H1 (cell line): Measurements from ENCODE around the gene MARCHF10. TPM values are rescaled to one million over a fixed set of nuclear protein-coding genes. Genes with fewer than 3 reads are reported as not detected.

Experiments
- CTCF ChIA-PET: fragments of 300-600 bp; sonication (Branson Sonifier 250); formaldehyde crosslinking; loops from one replicate; lab custom pipeline; 2021; ENCODE audit not compliant: partially characterized antibody; lab: Charles Lee
- POLR2A ChIA-PET: fragments of 300-600 bp; sonication (Branson Sonifier 250); formaldehyde crosslinking; loops from one replicate; lab custom pipeline; 2021; ENCODE audit warnings: inconsistent platforms; ENCODE audit not compliant: partially characterized antibody; lab: Charles Lee
- DNase-seq, 2 experiments: peaks; one replicate each; pipeline versions ENCODE4 v3.0.0 to v3.0.0-alpha.2; 2010 to 2022; ENCODE audit warnings: low spot score in 2 of 2, low read depth in 1 of 2, mixed read lengths in 1 of 2
- FAIRE-seq: peaks from 2 replicates; lab custom pipeline; 2011; peaks lifted over from hg19 to GRCh38; lab: Jason Lieb, UNC
- H2AFZ ChIP-seq: 2 replicates; pipeline ENCODE4 v1.8.1; 2012; ENCODE audit warnings: low read length, inconsistent platforms
- H2AK5ac ChIP-seq: 2 replicates; pipeline ENCODE4 v1.6.1; 2013; ENCODE audit warnings: low read depth, low read length
- H2BK120ac ChIP-seq: replicated peaks from 2 replicates; pipeline ENCODE3; 2013; ENCODE audit warnings: low read depth, low read length, inconsistent platforms
- H2BK12ac ChIP-seq: 2 replicates; pipeline ENCODE4 v1.6.1; 2013; ENCODE audit warnings: low read depth, low read length
- H2BK15ac ChIP-seq: 2 replicates; pipeline ENCODE4 v1.6.1; 2013; ENCODE audit warnings: low read length
- H2BK20ac ChIP-seq: 2 replicates; pipeline ENCODE4 v1.6.1; 2013; ENCODE audit warnings: low read length
- H2BK5ac ChIP-seq: 2 replicates; pipeline ENCODE4 v1.6.1; 2013; ENCODE audit warnings: low read depth, low read length
- H3K14ac ChIP-seq: 2 replicates; pipeline ENCODE4 v1.6.1; 2013; ENCODE audit warnings: inconsistent platforms; ENCODE audit not compliant: insufficient read length
- H3K18ac ChIP-seq: 2 replicates; pipeline ENCODE4 v1.6.1; 2013; ENCODE audit warnings: low read length; ENCODE audit errors: extremely low read depth
- H3K23ac ChIP-seq: 2 replicates; pipeline ENCODE4 v1.6.1; 2013; ENCODE audit warnings: inconsistent platforms; ENCODE audit not compliant: insufficient read length
- H3K23me2 ChIP-seq: 2 replicates; pipeline ENCODE4 v1.6.1; 2013; ENCODE audit warnings: low read depth, low read length
- H3K27ac ChIP-seq: 2 replicates; pipeline ENCODE4 v1.6.1; 2011; ENCODE audit warnings: low read depth, low read length, inconsistent platforms
- H3K27me3 ChIP-seq, 4 experiments: replicated peaks in 1 of 4; 1 replicate in 1 of 4; 2 replicates in 3 of 4; pipeline versions ENCODE4 v1.6.1 to v1.8.1; 2011 to 2013; ENCODE audit warnings: low read length in 3 of 4, mild to moderate bottlenecking in 3 of 4, inconsistent platforms in 2 of 4, mixed read lengths in 2 of 4, moderate library complexity in 1 of 4; ENCODE audit not compliant: control insufficient read depth in 3 of 4, insufficient read depth in 3 of 4; ENCODE audit errors: extremely low read depth in 1 of 4
- H3K36me3 ChIP-seq, 4 experiments: 2 replicates each; pipeline versions ENCODE4 v1.6.1 to v1.8.1; 2011 to 2013; ENCODE audit warnings: mild to moderate bottlenecking in 4 of 4, low read length in 3 of 4, moderate library complexity in 2 of 4, control low read depth in 1 of 4, inconsistent platforms in 1 of 4; ENCODE audit not compliant: insufficient read depth in 4 of 4, control insufficient read depth in 2 of 4
- H3K4ac ChIP-seq: replicated peaks from 2 replicates; pipeline ENCODE3; 2013; ENCODE audit warnings: low read length, low read depth, mixed read lengths, inconsistent platforms; ENCODE audit not compliant: insufficient read length
- H3K4me1 ChIP-seq, 4 experiments: replicated peaks in 1 of 4; 1 replicate in 1 of 4; 2 replicates in 3 of 4; pipeline versions ENCODE4 v1.6.1 to v1.8.1; 2011 to 2013; ENCODE audit warnings: low read length in 3 of 4, inconsistent platforms in 2 of 4, mixed read lengths in 1 of 4; ENCODE audit not compliant: insufficient read depth in 4 of 4, control insufficient read depth in 3 of 4
- H3K4me2 ChIP-seq, 2 experiments: 2 replicates each; pipeline versions ENCODE4 v1.6.1 to v1.8.1; 2011 to 2013; ENCODE audit warnings: low read depth in 2 of 2, low read length in 2 of 2, control low read depth in 1 of 2, inconsistent platforms in 1 of 2, mild to moderate bottlenecking in 1 of 2; ENCODE audit not compliant: insufficient read depth in 1 of 2
- H3K4me3 ChIP-seq, 4 experiments: fragments of 200-600, 300-600 bp in 1 of 4; sonication (generic), shearing (Covaris generic), sonication (Bioruptor Twin) in 1 of 4; 2 replicates each; pipeline versions ENCODE4 v1.5.1 to v1.8.1; 2011 to 2016; ENCODE audit warnings: low read length in 4 of 4, low read depth in 3 of 4, control low read depth in 2 of 4, inconsistent platforms in 2 of 4, mild to moderate bottlenecking in 2 of 4, mixed read lengths in 1 of 4, moderate library complexity in 1 of 4; ENCODE audit not compliant: insufficient read depth in 2 of 4; ENCODE audit errors: extremely low read depth in 1 of 4
- H3K56ac ChIP-seq: replicated peaks from 2 replicates; pipeline ENCODE3; 2013; ENCODE audit warnings: low read depth, mild to moderate bottlenecking, mixed read lengths, low read length, inconsistent platforms; ENCODE audit not compliant: insufficient read length
- H3K79me1 ChIP-seq: 2 replicates; pipeline ENCODE4 v1.6.1; 2013; ENCODE audit warnings: low read depth, low read length, control low read depth
- H3K79me2 ChIP-seq, 2 experiments: 2 replicates each; pipeline versions ENCODE4 v1.6.1 to v1.8.1; 2012 to 2013; ENCODE audit warnings: low read length in 2 of 2, mild to moderate bottlenecking in 2 of 2, inconsistent platforms in 1 of 2; ENCODE audit not compliant: insufficient read depth in 2 of 2, control insufficient read depth in 1 of 2
- H3K9ac ChIP-seq, 4 experiments: replicated peaks in 1 of 4; 1 replicate in 1 of 4; 2 replicates in 3 of 4; pipeline versions ENCODE4 v1.6.1 to v1.8.1; 2011 to 2013; ENCODE audit warnings: low read depth in 3 of 4, low read length in 3 of 4, control low read depth in 2 of 4, mild to moderate bottlenecking in 2 of 4, moderate library complexity in 2 of 4, inconsistent platforms in 1 of 4; ENCODE audit errors: extremely low read depth in 1 of 4
- H3K9me3 ChIP-seq, 2 experiments: 2 replicates each; pipeline versions ENCODE4 v1.6.1 to v1.8.1; 2012 to 2013; ENCODE audit warnings: mild to moderate bottlenecking in 2 of 2, moderate library complexity in 2 of 2, control low read depth in 1 of 2, inconsistent platforms in 1 of 2, low read depth in 1 of 2, low read length in 1 of 2, mixed read lengths in 1 of 2; ENCODE audit not compliant: insufficient read depth in 2 of 2
- H4K20me1 ChIP-seq, 2 experiments: replicated peaks in 1 of 2; 2 replicates each; pipeline versions ENCODE3 to v1.8.1; 2011 to 2013; ENCODE audit warnings: inconsistent platforms in 2 of 2, low read length in 2 of 2, mild to moderate bottlenecking in 1 of 2; ENCODE audit not compliant: insufficient read depth in 2 of 2, control insufficient read depth in 1 of 2
- H4K5ac ChIP-seq: 2 replicates; pipeline ENCODE4 v1.6.1; 2013; ENCODE audit warnings: low read length, low read depth, mixed read lengths, inconsistent platforms; ENCODE audit not compliant: insufficient read length
- H4K8ac ChIP-seq: 2 replicates; pipeline ENCODE4 v1.8.0; 2013; ENCODE audit warnings: mild to moderate bottlenecking, moderate library complexity, low read length, inconsistent platforms; ENCODE audit not compliant: insufficient read depth; ENCODE audit errors: extremely low read depth
- H4K91ac ChIP-seq: replicated peaks from 2 replicates; pipeline ENCODE3; 2013; ENCODE audit warnings: low read length, mixed read lengths, inconsistent platforms; ENCODE audit not compliant: insufficient read length
- BRCA1 ChIP-seq: IDR thresholded peaks from 2 replicates; pipeline ENCODE4 v1.6.1; 2012; ENCODE audit warnings: low read depth, low read length, improper control_type of control experiment
- CTBP2 ChIP-seq: IDR thresholded peaks from 2 replicates; pipeline ENCODE4 v1.7.0; 2011; ENCODE audit warnings: borderline replicate concordance, mild to moderate bottlenecking, moderate library complexity, mixed read lengths, low read length; ENCODE audit not compliant: insufficient read depth, insufficient read length
- EP300 ChIP-seq, 2 experiments: IDR thresholded peaks; 1 replicate in 1 of 2; 2 replicates in 1 of 2; pipeline ENCODE4 v1.6.1; 2011 to 2012; ENCODE audit warnings: low read depth in 2 of 2, low read length in 2 of 2, mild to moderate bottlenecking in 2 of 2, borderline replicate concordance in 1 of 2, inconsistent platforms in 1 of 2, moderate library complexity in 1 of 2
- GTF2F1 ChIP-seq: IDR thresholded peaks from 2 replicates; pipeline ENCODE4 v1.6.1; 2012; ENCODE audit warnings: low read depth, low read length, improper control_type of control experiment, borderline replicate concordance
- POU5F1 ChIP-seq: IDR thresholded peaks from 2 replicates; pipeline ENCODE4 v1.6.1; 2011; ENCODE audit warnings: low read depth, mild to moderate bottlenecking, low read length, moderate library complexity
- SAP30 ChIP-seq: fragments of 300-600 bp; sonication (generic); IDR thresholded peaks from 2 replicates; pipeline ENCODE4 v1.7.1; 2012; ENCODE audit warnings: low read length, moderate library complexity, mild to moderate bottlenecking, inconsistent platforms; ENCODE audit not compliant: insufficient read depth, insufficient replicate concordance
- SIX5 ChIP-seq: IDR thresholded peaks from 2 replicates; pipeline ENCODE4 v1.6.1; 2011; ENCODE audit warnings: mild to moderate bottlenecking, low read depth, low read length
- TCF12 ChIP-seq: IDR thresholded peaks from 2 replicates; pipeline ENCODE4 v1.6.1; 2011; ENCODE audit warnings: low read depth, mild to moderate bottlenecking, low read length
- WGBS, 2 experiments: shearing (Covaris generic) in 1 of 2; methylation state at CpG; one replicate each; pipeline versions ENCODE4 v1.1.6 to v1.1.7; 2013 to 2015; ENCODE audit warnings: low lambda C conversion rate in 2 of 2, mixed read lengths in 2 of 2, inconsistent platforms in 1 of 2, low coverage in 1 of 2, missing lambda C conversion rate in 1 of 2; ENCODE audit not compliant: insufficient replicate concordance in 2 of 2, insufficient coverage in 1 of 2, insufficient read length in 1 of 2; ENCODE audit errors: extremely low coverage in 1 of 2, missing lambda C conversion rate in 1 of 2; 5-methylcytosine and 5-hydroxymethylcytosine counted together
- polyA plus RNA-seq, 7 experiments: library from polyadenylated mRNA; depleted of rRNA in 3 of 7; stranded (reverse) in 5 of 7; unstranded in 2 of 7; fragments of >200 nt in 5 of 7; fragments of 200-250 nt in 2 of 7; gene quantifications; 1 replicate in 5 of 7; 2 replicates in 1 of 7; 4 replicates in 1 of 7; pipeline versions ENCODE4 v1.2.1 to v1.2.3, GENCODE V29; 2011 to 2013; ENCODE audit warnings: missing spikeins in 2 of 7, mixed read lengths in 2 of 7
- total RNA-seq: library from RNA; stranded (reverse); fragmentation: NEBNext Ultra II Directional; extraction: Animal tissue kit (Norgen Biotek cat#: 25700); gene quantifications from 2 replicates; pipeline ENCODE4 v1.2.1, GENCODE V29; 2021
- TF ChIP-seq, protein P1 (sequence below): IDR thresholded peaks from 2 replicates; pipeline ENCODE4 v1.6.1; 2011; ENCODE audit warnings: low read length, improper control_type of control experiment

Gene MARCHF10
- total and polyA plus RNA-seq, 2 of the 8 experiments (the other 6 are each of a cell fraction or from before 2014, with no cell fraction given), result 0.48 to 0.73 TPM

DNA sequence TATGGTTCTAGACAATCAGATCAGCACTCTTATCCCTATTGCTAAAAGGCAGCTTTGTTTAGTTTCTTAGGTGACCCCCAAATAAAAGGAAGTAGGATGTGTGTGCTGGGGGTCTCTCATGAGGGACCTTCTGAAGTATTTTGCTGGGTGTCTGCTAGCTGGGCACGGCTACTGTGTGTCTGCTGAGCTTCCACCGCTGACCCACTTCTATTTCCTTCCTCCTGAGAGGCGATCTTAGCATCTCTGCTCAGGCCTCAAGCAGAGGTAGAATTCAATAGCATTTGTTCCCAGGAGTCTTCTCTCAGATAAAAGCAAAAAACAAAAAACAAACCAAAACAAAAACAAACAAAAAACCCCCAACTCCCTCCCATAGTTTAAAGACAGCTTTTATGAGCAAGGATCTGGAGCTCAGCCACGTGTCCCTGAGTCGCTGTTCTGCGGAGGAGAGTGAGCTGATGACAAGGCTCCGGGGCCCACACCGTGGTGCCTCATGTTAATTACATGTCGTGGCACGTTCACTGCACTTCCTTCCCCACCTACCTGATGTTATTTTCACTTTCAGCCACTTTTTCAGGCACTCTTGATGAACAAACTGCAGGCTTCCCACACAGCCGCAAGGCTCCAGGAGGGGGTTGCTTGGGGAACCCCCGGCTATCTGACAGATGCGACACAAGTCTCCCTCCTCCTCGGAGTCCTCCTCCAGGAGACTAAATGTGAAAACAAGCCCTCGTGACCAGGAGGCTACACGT lies 83.5 kb downstream of the MARCHF10 start:
- Histone ChIP-seq H4K91ac (no peak overlapping the region), H3K23ac (no peak overlapping the region), H3K23me2 (0 out of 2 replicates have a peak, but pooled peaks cover 4% of the 10 kb centered on the region), H4K8ac (no peak overlapping the region), H3K9ac (no peak overlapping the region), H3K14ac (no peak overlapping the region), H3K79me1 (no peaks in the 10 kb centered on the region), H2AFZ (0 out of 2 replicates have a peak overlapping the region, but pooled peaks have one; percentile 16), H2BK20ac (0 out of 2 replicates have a peak overlapping the region, but pooled peaks have one; percentile 34), H3K27ac (no peak overlapping the region), H2BK120ac (no peak overlapping the region), H2BK15ac (no peak overlapping the region; the same call in 1 of the 2 replicates), H3K18ac (no peak overlapping the region; the same call in 1 of the 2 replicates), H2BK12ac (no peak overlapping the region), H3K9me3 (peaks cover 0 to 4% of the 10 kb centered on the region in 2 experiments; a peak in 1 of 4 replicates), H4K20me1 (no peaks in the 10 kb centered on the region), H3K4ac (no peak overlapping the region), H3K4me1 (peaks cover 0 to 9% (median 2%) of the 10 kb centered on the region in 4 experiments; a peak in 3 of 7 replicates), H3K36me3 (no peaks in the 10 kb centered on the region), H3K4me2 (no peak overlapping the region), H4K5ac (no peak overlapping the region), H3K27me3 (no peaks in the 10 kb centered on the region), H2BK5ac (no peak overlapping the region), H3K56ac (no peak overlapping the region), H3K79me2 (no peaks in the 10 kb centered on the region), H3K4me3 (no peak overlapping the region), H2AK5ac (no peak overlapping the region)
- DNase-seq (no peak), FAIRE-seq (no peak)
- ChIA-PET POLR2A (interaction anchor here (1.6 kb wide), 1 partner anchor 8 kb away, joined by 5 read pairs; no protein-coding TSS in a partner anchor), CTCF (interaction anchor here (0.7 to 6.1 kb wide), 7 partner anchors 10 to 172 kb away, joined by 3 to 43 read pairs (median 3); no protein-coding TSS in a partner anchor)
- WGBS, 2 experiments, result 82% methylated on average over 16 of the region's 16 CpGs; no CpG with 5 or more reads in 1 of the 2 experiments
- TF ChIP-seq BRCA1 (no peak), SIX5 (no peak), CTBP2 (no peak), EP300 (IDR thresholded peaks at IDR 0.05; ENCODE audit: borderline replicate concordance in 1 of 2, low read depth in 2 of 2, low read length in 2 of 2) (no peak), GTF2F1 (no peak), TCF12 (no peak), POU5F1 (no peak), SAP30 (no peak)
- TF ChIP-seq, protein P1, sequence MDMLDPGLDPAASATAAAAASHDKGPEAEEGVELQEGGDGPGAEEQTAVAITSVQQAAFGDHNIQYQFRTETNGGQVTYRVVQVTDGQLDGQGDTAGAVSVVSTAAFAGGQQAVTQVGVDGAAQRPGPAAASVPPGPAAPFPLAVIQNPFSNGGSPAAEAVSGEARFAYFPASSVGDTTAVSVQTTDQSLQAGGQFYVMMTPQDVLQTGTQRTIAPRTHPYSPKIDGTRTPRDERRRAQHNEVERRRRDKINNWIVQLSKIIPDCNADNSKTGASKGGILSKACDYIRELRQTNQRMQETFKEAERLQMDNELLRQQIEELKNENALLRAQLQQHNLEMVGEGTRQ, result no peak
